Glutamatergic neuron (in vitro differentiated cells): ENCODE measurements around the gene EXOSC3. TPM values are rescaled to one million over a fixed set of nuclear protein-coding genes. Genes with fewer than 3 reads are reported as not detected.

Experiments
- DNase-seq: peaks from one replicate; pipeline ENCODE4 v3.0.0; 2022
- H3K27ac Mint-ChIP-seq: one replicate; pipeline ENCODE4 v1.8.0; 2020; ENCODE audit warnings: mild to moderate bottlenecking, mixed read lengths, inconsistent platforms; ENCODE audit not compliant: unreplicated experiment
- H3K27me3 Mint-ChIP-seq: one replicate; pipeline ENCODE4 v1.8.0; 2020; ENCODE audit warnings: mild to moderate bottlenecking, moderate library complexity, mixed read lengths, inconsistent platforms; ENCODE audit not compliant: unreplicated experiment
- H3K36me3 Mint-ChIP-seq: one replicate; pipeline ENCODE4 v1.8.0; 2020; ENCODE audit warnings: mild to moderate bottlenecking, mixed read lengths, inconsistent platforms; ENCODE audit not compliant: unreplicated experiment
- H3K4me1 Mint-ChIP-seq: one replicate; pipeline ENCODE4 v1.8.0; 2020; ENCODE audit warnings: mild to moderate bottlenecking, low read depth, mixed read lengths, inconsistent platforms; ENCODE audit not compliant: unreplicated experiment
- H3K4me3 Mint-ChIP-seq: one replicate; pipeline ENCODE4 v1.8.0; 2020; ENCODE audit warnings: mild to moderate bottlenecking, mixed read lengths, inconsistent platforms; ENCODE audit not compliant: unreplicated experiment
- H3K9me3 Mint-ChIP-seq: one replicate; pipeline ENCODE4 v1.8.0; 2020; ENCODE audit warnings: mild to moderate bottlenecking, moderate library complexity, mixed read lengths, inconsistent platforms; ENCODE audit not compliant: unreplicated experiment
- CTCF ChIP-seq: fragments of 200-600 bp; sonication (generic); IDR thresholded peaks from one replicate; pipeline ENCODE4 v1.5.0; 2021; ENCODE audit not compliant: partially characterized antibody, unreplicated experiment
- total RNA-seq: library from RNA; stranded (reverse); fragmentation: NEBNext Ultra II Directional; extraction: Animal tissue kit (Norgen Biotek cat#: 25700); gene quantifications from one replicate; pipeline ENCODE4 v1.2.1, GENCODE V29; 2021; ENCODE audit not compliant: unreplicated experiment

EXOSC3 gene
- total RNA-seq, 1 donor from 2014 or later, result 45.4 TPM

GRCh38 chr9:37740631-37741328, 44.1 kb downstream of the EXOSC3 start:
- Mint-ChIP-seq H3K4me3 (no peak overlapping the region), H3K9me3 (peaks cover 5% of the 10 kb centered on the region), H3K27me3 (peaks cover 10% of the 10 kb centered on the region), H3K27ac (no peak overlapping the region), H3K4me1 (peaks cover 12% of the 10 kb centered on the region), H3K36me3 (peaks cover 3% of the 10 kb centered on the region)
- TF ChIP-seq CTCF, result no peak
- no peak for DNase-seq

GRCh38 chr9:37740128-37740527, 44.7 kb downstream of the EXOSC3 start:
- H3K9me3 Mint-ChIP-seq, result peaks cover 5% of the 10 kb centered on the region
- peaks cover 8% of the 10 kb centered on the region for H3K36me3 Mint-ChIP-seq
- no peak for TF ChIP-seq CTCF
- H3K4me3 Mint-ChIP-seq, result no peak overlapping the region
- peaks cover 10% of the 10 kb centered on the region for H3K27me3 Mint-ChIP-seq
- DNase-seq, result no peak
- H3K4me1 Mint-ChIP-seq, result peaks cover 10% of the 10 kb centered on the region
- no peak overlapping the region for H3K27ac Mint-ChIP-seq

GRCh38 chr9:37739222-37739621, 45.6 kb downstream of the EXOSC3 start:
- TF ChIP-seq CTCF, result no peak
- peaks cover 5% of the 10 kb centered on the region for H3K9me3 Mint-ChIP-seq
- H3K27ac Mint-ChIP-seq, result no peak overlapping the region
- H3K4me1 Mint-ChIP-seq, result peaks cover 15% of the 10 kb centered on the region
- no peak for DNase-seq
- H3K4me3 Mint-ChIP-seq, result no peak overlapping the region
- peaks cover 7% of the 10 kb centered on the region for H3K27me3 Mint-ChIP-seq
- peaks cover 8% of the 10 kb centered on the region for H3K36me3 Mint-ChIP-seq

- Mint-ChIP-seq H3K9me3 (peaks cover 15% of the 10 kb centered on the region), H3K4me1 (peaks cover 44% of the 10 kb centered on the region), H3K27ac (peak overlapping the region; percentile 89), H3K27me3 (peaks cover 5% of the 10 kb centered on the region), H3K36me3 (peaks cover 8% of the 10 kb centered on the region), H3K4me3 (peak overlapping the region; percentile 66)
- DNase-seq, result no peak
- no peak for TF ChIP-seq CTCF
Measured at GRCh38 chr9:37732952-37733351, 51.9 kb downstream of the EXOSC3 start.

GRCh38 chr9:37732086-37732741, 52.6 kb downstream of the EXOSC3 start:
- peaks cover 44% of the 10 kb centered on the region for H3K4me1 Mint-ChIP-seq
- peak overlapping the region; percentile 66 for H3K4me3 Mint-ChIP-seq
- H3K27me3 Mint-ChIP-seq, result peaks cover 5% of the 10 kb centered on the region
- peak overlapping the region; percentile 89 for H3K27ac Mint-ChIP-seq
- TF ChIP-seq CTCF, result no peak
- peak; percentile 48 for DNase-seq
- peaks cover 18% of the 10 kb centered on the region for H3K9me3 Mint-ChIP-seq
- H3K36me3 Mint-ChIP-seq, result peaks cover 13% of the 10 kb centered on the region
